ENCODE results near the gene EXOC1. TPM values are rescaled to one million over a fixed set of nuclear protein-coding genes. Genes with fewer than 3 reads are reported as not detected.
A peak's percentile ranks its signal among the peaks of the same experiment; 100 is the strongest.
"Not testable (repeated sequence)": the region's sequence is repeated elsewhere in the genome, so short reads cannot be mapped to it uniquely, and the experiment has no call there.

The EXOC1 gene, protein sequence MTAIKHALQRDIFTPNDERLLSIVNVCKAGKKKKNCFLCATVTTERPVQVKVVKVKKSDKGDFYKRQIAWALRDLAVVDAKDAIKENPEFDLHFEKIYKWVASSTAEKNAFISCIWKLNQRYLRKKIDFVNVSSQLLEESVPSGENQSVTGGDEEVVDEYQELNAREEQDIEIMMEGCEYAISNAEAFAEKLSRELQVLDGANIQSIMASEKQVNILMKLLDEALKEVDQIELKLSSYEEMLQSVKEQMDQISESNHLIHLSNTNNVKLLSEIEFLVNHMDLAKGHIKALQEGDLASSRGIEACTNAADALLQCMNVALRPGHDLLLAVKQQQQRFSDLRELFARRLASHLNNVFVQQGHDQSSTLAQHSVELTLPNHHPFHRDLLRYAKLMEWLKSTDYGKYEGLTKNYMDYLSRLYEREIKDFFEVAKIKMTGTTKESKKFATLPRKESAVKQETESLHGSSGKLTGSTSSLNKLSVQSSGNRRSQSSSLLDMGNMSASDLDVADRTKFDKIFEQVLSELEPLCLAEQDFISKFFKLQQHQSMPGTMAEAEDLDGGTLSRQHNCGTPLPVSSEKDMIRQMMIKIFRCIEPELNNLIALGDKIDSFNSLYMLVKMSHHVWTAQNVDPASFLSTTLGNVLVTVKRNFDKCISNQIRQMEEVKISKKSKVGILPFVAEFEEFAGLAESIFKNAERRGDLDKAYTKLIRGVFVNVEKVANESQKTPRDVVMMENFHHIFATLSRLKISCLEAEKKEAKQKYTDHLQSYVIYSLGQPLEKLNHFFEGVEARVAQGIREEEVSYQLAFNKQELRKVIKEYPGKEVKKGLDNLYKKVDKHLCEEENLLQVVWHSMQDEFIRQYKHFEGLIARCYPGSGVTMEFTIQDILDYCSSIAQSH
- 25.4 TPM for polyA plus RNA-seq (2013, experiment 1 of 2; ENCODE audit: insufficient read length)
- polyA plus RNA-seq (2013, experiment 2 of 2; ENCODE audit: insufficient read length) = 22.2 TPM

GRCh38 chr4:55853484-55854046, at the start of gene EXOC1:
Gene EXOC1, plus strand, starts transcription at chr4:55853648. Its CDS starts 4,676 bp downstream, at chr4:55858324.
- DNase-seq = peak; percentile 97

DNA sequence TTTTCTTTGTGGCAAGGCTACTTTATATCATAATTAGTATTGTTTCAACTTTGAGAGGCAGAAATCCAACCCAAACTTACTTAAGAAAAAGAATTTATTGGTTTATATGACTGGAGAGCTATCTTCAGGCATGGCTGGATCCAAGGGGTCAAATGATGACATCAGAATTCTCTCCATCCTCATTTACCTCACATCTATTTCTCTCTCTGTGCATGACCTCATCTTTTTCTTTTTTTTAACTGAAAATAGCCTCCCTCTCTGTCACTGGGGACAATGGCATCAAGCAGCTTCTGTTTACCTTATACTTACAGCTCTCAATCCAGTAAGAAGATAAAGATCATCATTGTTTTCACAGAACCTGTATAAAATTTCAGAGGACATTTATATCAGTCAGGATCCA, 45.9 kb upstream of the EXOC1 start:
- no peak for DNase-seq

DNA sequence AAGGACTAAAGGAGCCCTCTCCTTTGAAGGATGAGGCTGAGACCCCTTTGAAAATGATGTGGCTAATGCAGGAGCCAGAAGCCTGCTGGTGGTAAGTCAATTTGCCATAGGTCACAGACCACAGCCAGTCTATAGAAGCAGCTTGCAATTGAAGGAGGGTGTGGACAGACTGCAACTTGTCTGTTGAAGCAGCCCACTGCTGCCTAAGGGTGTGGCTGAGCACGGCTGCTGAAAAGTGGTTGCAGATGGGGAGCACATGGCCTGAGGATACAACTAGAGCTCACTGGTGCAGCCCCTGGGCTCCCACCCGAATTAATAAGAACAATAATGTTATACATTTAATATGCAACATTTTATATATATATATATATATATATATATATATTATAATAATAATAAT, 45.3 kb upstream of the EXOC1 start:
- no peak for DNase-seq

DNA sequence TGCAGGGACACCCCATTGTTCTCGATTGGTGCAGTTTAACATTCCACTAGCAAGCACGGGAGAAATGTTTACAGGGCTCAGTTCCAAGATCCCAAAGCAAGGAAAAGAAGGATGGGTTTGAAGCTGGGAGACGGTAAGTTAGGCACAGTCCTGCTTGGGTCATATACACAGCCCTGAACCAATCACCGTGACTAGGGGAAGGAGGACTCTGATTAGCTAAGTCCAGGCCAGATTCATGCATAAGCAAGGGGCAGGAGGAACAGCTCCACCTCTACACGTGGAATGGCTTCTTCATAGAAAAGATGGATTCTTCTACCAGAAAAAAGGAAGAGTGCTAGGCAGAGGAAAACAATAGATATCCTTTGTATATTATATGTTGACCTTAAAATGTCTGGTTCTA, 44.8 kb upstream of the EXOC1 start:
- DNase-seq = no peak

GRCh38 chr4:55817691-55818090, 35.8 kb upstream of the EXOC1 start:
- no peak for DNase-seq

- DNase-seq = peak; percentile 29
Measured at GRCh38 chr4:55819634-55820033, 33.8 kb upstream of the EXOC1 start, which contains the start of gene EXOC1L. Gene EXOC1L, plus strand, starts transcription at chr4:55819790. Its CDS starts 237 bp downstream, at chr4:55820027.

- no peak for DNase-seq
Measured at GRCh38 chr4:55820279-55820678, 33.2 kb upstream of the EXOC1 start.

DNA sequence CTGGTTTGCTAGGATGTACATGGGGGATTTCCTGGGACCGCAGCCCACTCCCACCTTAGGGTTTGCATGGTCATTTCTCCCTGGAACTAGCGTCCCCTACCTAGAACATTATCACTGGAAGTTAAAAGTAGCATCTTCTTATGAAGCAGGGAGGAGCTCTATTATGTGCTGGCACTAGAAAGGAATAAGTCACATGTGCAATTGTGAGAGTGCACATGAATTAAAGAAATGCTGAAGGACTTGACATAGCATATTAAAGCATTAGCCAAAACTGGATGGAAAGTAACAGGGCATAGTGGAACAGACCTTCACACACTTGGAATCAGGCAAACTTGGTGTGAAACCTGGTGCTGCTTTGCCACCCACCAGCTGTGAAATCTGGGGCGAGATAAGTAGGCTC, 31.1 kb upstream of the EXOC1 start:
- no peak for DNase-seq

DNA sequence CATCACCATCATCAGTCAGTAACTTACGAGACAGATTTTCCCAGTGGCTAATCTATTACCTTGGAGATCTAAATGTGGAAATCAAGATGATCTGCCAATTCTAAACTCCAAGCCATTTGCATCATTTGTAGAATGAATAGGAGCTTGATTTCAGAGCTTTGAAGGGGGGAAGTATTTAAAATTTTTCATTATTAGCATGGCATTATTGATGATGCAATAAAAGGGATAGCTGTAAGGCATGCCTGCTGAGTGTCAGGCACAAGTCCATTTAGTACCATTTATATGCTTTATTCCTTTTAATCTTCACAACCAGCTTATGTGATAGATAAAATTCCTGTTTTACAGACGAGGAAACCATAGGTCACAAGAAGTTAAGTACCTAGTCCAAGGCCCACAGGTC, 28.6 kb upstream of the EXOC1 start:
- DNase-seq = no peak

GRCh38 chr4:55826986-55827385, 26.5 kb upstream of the EXOC1 start:
- no peak for DNase-seq

DNA sequence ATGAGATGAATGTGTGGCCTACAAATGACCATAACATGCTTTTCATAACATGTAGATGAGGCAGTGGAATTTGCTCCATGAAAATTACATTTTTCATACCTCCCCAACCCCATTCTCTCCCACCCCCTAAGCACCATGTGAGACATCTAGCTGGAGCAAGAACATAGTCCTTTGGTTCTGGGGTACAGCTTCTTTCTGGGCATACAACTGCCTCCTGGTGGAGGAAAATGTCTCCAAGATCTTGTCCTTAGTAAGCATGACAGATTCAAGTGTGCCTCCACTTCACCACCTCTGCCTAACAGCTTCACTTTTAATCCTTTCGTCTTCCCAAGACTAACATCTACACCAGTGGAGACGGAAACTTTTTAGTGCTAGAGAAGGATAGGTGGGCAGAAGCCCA, 25.9 kb upstream of the EXOC1 start:
- DNase-seq = no peak

- no peak for DNase-seq
Measured at GRCh38 chr4:55830048-55830447, 23.4 kb upstream of the EXOC1 start.

- no peak for DNase-seq
Measured at GRCh38 chr4:55830716-55831115, 22.7 kb upstream of the EXOC1 start.

DNA sequence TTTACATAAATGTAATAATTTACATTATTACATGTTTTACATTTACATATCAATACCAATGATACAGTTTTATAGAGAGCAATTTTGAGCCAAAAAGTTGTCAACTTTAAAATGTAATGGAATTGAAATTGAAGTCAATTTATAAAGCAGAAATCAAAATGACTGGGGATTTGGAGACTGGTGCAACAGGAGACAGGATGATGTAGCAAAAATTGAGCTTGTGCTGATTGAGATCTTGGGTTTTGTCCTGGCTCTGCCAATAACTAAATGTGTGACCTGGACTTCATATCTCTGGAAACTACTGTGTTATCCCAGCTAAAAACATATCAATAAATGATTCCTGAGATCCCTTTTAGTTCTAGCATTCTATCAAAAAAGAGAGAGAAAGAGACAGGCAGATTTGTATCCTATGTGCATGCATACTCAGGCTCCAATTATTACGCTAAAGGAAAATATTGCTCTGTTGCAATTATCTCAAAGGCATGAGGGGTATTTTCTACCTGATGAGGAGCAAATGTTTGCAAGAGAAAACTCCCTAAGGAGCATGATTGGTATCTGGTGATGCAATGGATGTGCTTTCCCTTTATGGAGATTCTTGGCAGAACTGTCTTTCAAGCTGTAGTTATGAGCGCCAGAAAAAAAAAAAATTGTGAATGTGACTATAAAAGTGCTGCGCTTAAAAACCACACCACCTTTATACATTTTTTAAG, 19.2 kb upstream of the EXOC1 start:
- no peak for DNase-seq

DNA sequence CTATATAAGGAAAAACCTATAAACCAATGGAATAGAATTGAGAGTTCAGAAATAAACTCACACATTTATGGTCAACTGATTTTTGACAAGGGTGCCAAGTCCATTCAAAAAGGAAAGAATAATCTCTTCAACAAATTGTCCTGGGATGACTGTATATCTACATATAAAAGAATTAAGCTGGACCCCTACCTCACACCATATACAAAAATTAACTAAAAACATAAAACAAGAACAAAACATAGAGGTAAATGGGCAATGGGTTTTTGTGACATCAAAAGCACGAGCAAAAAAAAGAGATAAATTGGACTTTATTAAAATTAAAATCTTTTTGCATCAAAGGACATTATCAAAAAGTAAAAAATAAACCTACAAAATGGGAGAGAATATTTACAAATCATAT, 15.5 kb upstream of the EXOC1 start:
- no peak for DNase-seq

DNA sequence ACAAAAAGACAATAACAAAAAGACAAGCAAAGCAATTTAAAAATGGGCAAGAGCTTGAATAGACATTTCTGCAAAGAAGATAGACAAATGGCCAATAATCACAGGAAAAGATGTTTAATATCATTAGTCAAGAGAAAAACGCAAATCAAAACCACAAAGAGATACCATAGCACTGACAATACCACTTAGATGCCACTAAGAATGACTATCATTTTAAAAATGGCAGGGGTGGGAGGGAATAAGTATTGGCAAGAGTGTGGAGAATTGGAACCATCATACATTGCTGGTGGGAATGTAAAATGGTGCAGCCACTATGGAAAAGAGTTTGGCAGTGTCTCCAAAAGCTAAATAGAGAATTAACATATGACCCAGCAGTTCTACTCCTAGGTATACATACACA, 15.1 kb upstream of the EXOC1 start:
- peak; percentile 64 for DNase-seq

DNA sequence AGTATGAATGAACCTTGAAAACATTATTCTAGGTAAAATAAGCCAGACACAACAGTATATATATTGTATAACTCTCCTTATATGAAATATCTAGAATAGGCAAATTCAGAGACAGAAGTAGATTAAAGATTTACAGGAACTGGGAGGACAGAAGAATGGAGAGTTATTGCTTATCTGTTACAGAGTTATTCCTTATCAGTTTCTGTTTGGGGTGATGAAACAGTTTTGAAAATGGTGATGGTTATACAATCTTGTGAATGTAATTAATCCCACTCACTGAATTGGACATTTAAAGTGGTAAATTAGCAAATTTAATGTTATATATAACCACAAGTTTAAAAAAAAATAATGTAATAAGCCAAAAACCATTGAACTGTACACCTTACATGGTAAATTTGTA, 14.5 kb upstream of the EXOC1 start:
- no peak for DNase-seq

- no peak for DNase-seq
Measured at GRCh38 chr4:55840956-55841355, 12.5 kb upstream of the EXOC1 start.

GRCh38 chr4:55841373-55842239, 11.8 kb upstream of the EXOC1 start:
- not testable (repeated sequence) for DNase-seq

DNA sequence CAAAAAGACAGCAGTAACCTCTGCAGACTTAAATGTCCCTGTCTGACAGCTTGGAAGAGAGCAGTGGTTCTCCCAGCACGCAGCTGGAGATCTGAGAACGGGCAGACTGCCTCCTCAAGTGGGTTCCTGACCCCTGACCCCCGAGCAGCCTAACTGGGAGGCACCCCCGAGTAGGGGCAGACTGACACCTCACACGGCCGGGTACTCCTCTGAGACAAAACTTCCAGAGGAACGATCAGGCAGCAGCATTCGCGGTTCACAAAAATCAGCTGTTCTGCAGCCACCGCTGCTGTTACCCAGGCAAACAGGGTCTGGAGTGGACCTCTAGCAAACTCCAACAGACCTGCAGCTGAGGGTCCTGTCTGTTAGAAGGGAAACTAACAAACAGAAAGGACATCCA, 11.1 kb upstream of the EXOC1 start:
- DNase-seq = not testable (repeated sequence)

GRCh38 chr4:55849724-55850123, 3.7 kb upstream of the EXOC1 start:
- DNase-seq = no peak
